GM21528 (cell line): Measurements from ENCODE around the gene AP3B1.
"Not testable (repeated sequence)": the region's sequence is repeated elsewhere in the genome, so short reads cannot be mapped to it uniquely, and the experiment has no call there.

Source experiments
- ATAC-seq: cut with Tn5 transposase; IDR thresholded peaks from one replicate; pipeline ENCODE4 v1.9.1; 2021; ENCODE audit warnings: mild to moderate bottlenecking, moderate library complexity; ENCODE audit not compliant: unreplicated experiment, low FRiP score

AP3B1 gene

GRCh38 chr5:78076351-78076750 lies 218.1 kb downstream of the AP3B1 start:
- ATAC-seq = no peak

GRCh38 chr5:78075301-78075700 lies 219.2 kb downstream of the AP3B1 start:
- no peak for ATAC-seq

- not testable (repeated sequence) for ATAC-seq
These were observed 223.8 kb downstream of the AP3B1 start for GRCh38 chr5:78070691-78071090.

GRCh38 chr5:78067581-78067980 lies 226.9 kb downstream of the AP3B1 start:
- not testable (repeated sequence) for ATAC-seq

- ATAC-seq = not testable (repeated sequence)
These were observed 227.8 kb downstream of the AP3B1 start for GRCh38 chr5:78066722-78067121.

- ATAC-seq = no peak
These were observed 228.8 kb downstream of the AP3B1 start for GRCh38 chr5:78065663-78066062.

- ATAC-seq = no peak
These were observed 229.5 kb downstream of the AP3B1 start for GRCh38 chr5:78064941-78065472.

GRCh38 chr5:78063495-78063894 lies 231.0 kb downstream of the AP3B1 start:
- ATAC-seq = no peak

GRCh38 chr5:78062645-78063044 lies 231.9 kb downstream of the AP3B1 start:
- no peak for ATAC-seq

- no peak for ATAC-seq
These were observed 234.1 kb downstream of the AP3B1 start for GRCh38 chr5:78060421-78060820.

- no peak for ATAC-seq
These were observed 235.9 kb downstream of the AP3B1 start for GRCh38 chr5:78058625-78059024.

GRCh38 chr5:78056901-78057514 lies 237.5 kb downstream of the AP3B1 start:
- no peak for ATAC-seq

GRCh38 chr5:78056053-78056452 lies 238.4 kb downstream of the AP3B1 start:
- no peak for ATAC-seq

GRCh38 chr5:78050888-78051287 lies 243.6 kb downstream of the AP3B1 start:
- no peak for ATAC-seq

- ATAC-seq = not testable (repeated sequence)
These were observed 247.7 kb downstream of the AP3B1 start for GRCh38 chr5:78046823-78047222.

- ATAC-seq = no peak
These were observed 248.5 kb downstream of the AP3B1 start for GRCh38 chr5:78046006-78046405.

- no peak for ATAC-seq
These were observed 252.7 kb downstream of the AP3B1 start for GRCh38 chr5:78041805-78042204.

- no peak for ATAC-seq
These were observed 269.0 kb downstream of the AP3B1 start for GRCh38 chr5:78025540-78025939.

GRCh38 chr5:78019744-78020143 lies 274.8 kb downstream of the AP3B1 start:
- no peak for ATAC-seq

GRCh38 chr5:78016863-78017529 lies 277.5 kb downstream of the AP3B1 start:
- ATAC-seq = no peak

- no peak for ATAC-seq
These were observed 284.5 kb downstream of the AP3B1 start for GRCh38 chr5:78009937-78010527.
